ENCODE measurements around the gene SEC16B.

The SEC16B gene

GRCh38 chr1:177940682-177941081 lies 29.2 kb downstream of the SEC16B start:
- no peak for TF ChIP-seq HDGF (IDR thresholded peaks at IDR 0.05; ENCODE audit: borderline replicate concordance)
- no peak for TF ChIP-seq FOXA1 (IDR thresholded peaks at IDR 0.05)
- TF ChIP-seq ZNF384 (IDR thresholded peaks at IDR 0.05): no peak
- TF ChIP-seq LEF1 (IDR thresholded peaks at IDR 0.05; ENCODE audit: borderline replicate concordance): no peak
- no peak for TF ChIP-seq BHLHE40 (IDR thresholded peaks at IDR 0.05; ENCODE audit: borderline replicate concordance)
- no peak for TF ChIP-seq SUZ12 (IDR thresholded peaks at IDR 0.05)
- no peak for TF ChIP-seq ARNT (IDR thresholded peaks at IDR 0.05)
- TF ChIP-seq SP1 (IDR thresholded peaks at IDR 0.05): no peak
- no peak for TF ChIP-seq TARDBP (IDR thresholded peaks at IDR 0.05)
- TF ChIP-seq FOXM1 (IDR thresholded peaks at IDR 0.05; ENCODE audit: borderline replicate concordance): no peak
- no peak for DNase-seq (ENCODE audit: extremely low spot score)
- ChIA-PET CTCF (no interaction called here), POLR2A (no interaction called here)

GRCh38 chr1:177937931-177938330 lies 31.9 kb downstream of the SEC16B start:
- TF ChIP-seq ZNF384 (IDR thresholded peaks at IDR 0.05) (no peak), FOXM1 (IDR thresholded peaks at IDR 0.05; ENCODE audit: borderline replicate concordance) (no peak), FOXA1 (IDR thresholded peaks at IDR 0.05) (no peak), HDGF (IDR thresholded peaks at IDR 0.05; ENCODE audit: borderline replicate concordance) (no peak), PKNOX1 (IDR thresholded peaks at IDR 0.05) (no peak), ELF4 (IDR thresholded peaks at IDR 0.05) (no peak), BHLHE40 (IDR thresholded peaks at IDR 0.05; ENCODE audit: borderline replicate concordance) (no peak), FOXK2 (IDR thresholded peaks at IDR 0.05) (no peak), CTBP1 (IDR thresholded peaks at IDR 0.05; ENCODE audit: borderline replicate concordance) (no peak), SP1 (IDR thresholded peaks at IDR 0.05) (no peak), ARNT (IDR thresholded peaks at IDR 0.05) (no peak), TARDBP (IDR thresholded peaks at IDR 0.05) (no peak), L3MBTL2 (conservative IDR thresholded peaks at IDR 0.05) (no peak)
- ChIA-PET POLR2A (no interaction called here), CTCF (no interaction called here)
- no peak for DNase-seq (ENCODE audit: extremely low spot score)

GRCh38 chr1:177937174-177937770 lies 32.6 kb downstream of the SEC16B start:
- TF ChIP-seq LEF1 (IDR thresholded peaks at IDR 0.05; ENCODE audit: borderline replicate concordance): no peak
- TF ChIP-seq NFRKB (IDR thresholded peaks at IDR 0.05): no peak
- TF ChIP-seq SP1 (IDR thresholded peaks at IDR 0.05): no peak
- TF ChIP-seq ELF4 (IDR thresholded peaks at IDR 0.05): no peak
- no peak for TF ChIP-seq FOXM1 (IDR thresholded peaks at IDR 0.05; ENCODE audit: borderline replicate concordance)
- TF ChIP-seq HDGF (IDR thresholded peaks at IDR 0.05; ENCODE audit: borderline replicate concordance): no peak
- no peak for TF ChIP-seq L3MBTL2 (conservative IDR thresholded peaks at IDR 0.05)
- TF ChIP-seq BHLHE40 (IDR thresholded peaks at IDR 0.05; ENCODE audit: borderline replicate concordance): no peak
- no peak for DNase-seq (ENCODE audit: extremely low spot score)
- CTCF ChIA-PET: interaction anchor here (1.3 kb wide), 1 partner anchor 11 kb away, joined by 5 read pairs; no protein-coding TSS in a partner anchor
- POLR2A ChIA-PET: no interaction called here

- TF ChIP-seq NFRKB (IDR thresholded peaks at IDR 0.05) (no peak), TARDBP (IDR thresholded peaks at IDR 0.05) (no peak), FOXA1 (IDR thresholded peaks at IDR 0.05) (no peak), L3MBTL2 (conservative IDR thresholded peaks at IDR 0.05) (no peak), PKNOX1 (IDR thresholded peaks at IDR 0.05) (no peak)
- ChIA-PET CTCF (interaction anchor here (0.8 to 1.3 kb wide), 2 partner anchors 12 to 16 kb away, joined by 3 to 5 read pairs; no protein-coding TSS in a partner anchor), POLR2A (no interaction called here)
- DNase-seq (ENCODE audit: extremely low spot score): no peak
These were observed 34.0 kb downstream of the SEC16B start for GRCh38 chr1:177935638-177936415.

- TF ChIP-seq FOXK2 (IDR thresholded peaks at IDR 0.05) (no peak), CTBP1 (IDR thresholded peaks at IDR 0.05; ENCODE audit: borderline replicate concordance) (no peak), HDGF (IDR thresholded peaks at IDR 0.05; ENCODE audit: borderline replicate concordance) (no peak), BHLHE40 (IDR thresholded peaks at IDR 0.05; ENCODE audit: borderline replicate concordance) (no peak)
- CTCF ChIA-PET: no interaction called here
- DNase-seq (ENCODE audit: extremely low spot score): no peak
- POLR2A ChIA-PET: no interaction called here
These were observed 34.9 kb downstream of the SEC16B start for GRCh38 chr1:177934927-177935326.

GRCh38 chr1:177934461-177934860 lies 35.4 kb downstream of the SEC16B start:
- ChIA-PET CTCF (no interaction called here), POLR2A (no interaction called here)
- no peak for DNase-seq (ENCODE audit: extremely low spot score)
- TF ChIP-seq FOXA1 (IDR thresholded peaks at IDR 0.05) (no peak), FOXM1 (IDR thresholded peaks at IDR 0.05; ENCODE audit: borderline replicate concordance) (no peak), SUZ12 (IDR thresholded peaks at IDR 0.05) (no peak), ARNT (IDR thresholded peaks at IDR 0.05) (no peak), ELF4 (IDR thresholded peaks at IDR 0.05) (no peak), SP1 (IDR thresholded peaks at IDR 0.05) (no peak), BHLHE40 (IDR thresholded peaks at IDR 0.05; ENCODE audit: borderline replicate concordance) (no peak), PKNOX1 (IDR thresholded peaks at IDR 0.05) (no peak), NFRKB (IDR thresholded peaks at IDR 0.05) (no peak), L3MBTL2 (conservative IDR thresholded peaks at IDR 0.05) (no peak), TARDBP (IDR thresholded peaks at IDR 0.05) (no peak), HDGF (IDR thresholded peaks at IDR 0.05; ENCODE audit: borderline replicate concordance) (no peak), CTBP1 (IDR thresholded peaks at IDR 0.05; ENCODE audit: borderline replicate concordance) (no peak), FOXK2 (IDR thresholded peaks at IDR 0.05) (no peak), ZNF384 (IDR thresholded peaks at IDR 0.05) (no peak), LEF1 (IDR thresholded peaks at IDR 0.05; ENCODE audit: borderline replicate concordance) (no peak)

Data from HEK293T (cell line).